ENCODE measurements around the gene CERS6. TPM values are rescaled to one million over a fixed set of nuclear protein-coding genes. Genes with fewer than 3 reads are reported as not detected.
"Not testable (repeated sequence)": the region's sequence is repeated elsewhere in the genome, so short reads cannot be mapped to it uniquely, and the experiment has no call there.

Gene CERS6
- total RNA-seq, 1 donor from 2014 or later: 22.4 TPM

GRCh38 chr2:168757223-168757622 lies 301.2 kb downstream of the CERS6 start:
- Mint-ChIP-seq H3K27ac (no peak overlapping the region), H3K27me3 (ENCODE audit: low read depth) (no peaks in the 10 kb centered on the region), H3K4me1 (ENCODE audit: low read depth) (peaks cover 10% of the 10 kb centered on the region), H3K9me3 (no peaks in the 10 kb centered on the region), H3K36me3 (ENCODE audit: low read depth) (peaks cover 3% of the 10 kb centered on the region), H3K4me3 (ENCODE audit: low read depth) (no peak overlapping the region)
- intact Hi-C loops (cut with micrococcal nuclease): no loop called here
- no peak for DNase-seq (ENCODE audit: low spot score)

- Mint-ChIP-seq H3K4me3 (ENCODE audit: low read depth) (no peak overlapping the region), H3K9me3 (no peaks in the 10 kb centered on the region), H3K27me3 (ENCODE audit: low read depth) (no peaks in the 10 kb centered on the region), H3K36me3 (ENCODE audit: low read depth) (peaks cover 3% of the 10 kb centered on the region), H3K27ac (no peak overlapping the region), H3K4me1 (ENCODE audit: low read depth) (peaks cover 10% of the 10 kb centered on the region)
- intact Hi-C loops (cut with micrococcal nuclease): loop anchor here (1.0 kb wide), 1 partner anchor 413 kb away; no protein-coding TSS in a partner anchor
- DNase-seq (ENCODE audit: low spot score): no peak
Measured at GRCh38 chr2:168758970-168759820, 303.1 kb downstream of the CERS6 start.

GRCh38 chr2:168765401-168765800 lies 309.3 kb downstream of the CERS6 start:
- intact Hi-C loops (cut with micrococcal nuclease): no loop called here
- no peak overlapping the region for H3K27ac Mint-ChIP-seq
- no peaks in the 10 kb centered on the region for H3K27me3 Mint-ChIP-seq (ENCODE audit: low read depth)
- peaks cover 3% of the 10 kb centered on the region for H3K4me1 Mint-ChIP-seq (ENCODE audit: low read depth)
- H3K9me3 Mint-ChIP-seq: no peaks in the 10 kb centered on the region
- no peak overlapping the region for H3K4me3 Mint-ChIP-seq (ENCODE audit: low read depth)
- DNase-seq (ENCODE audit: low spot score): no peak
- peaks cover 42% of the 10 kb centered on the region for H3K36me3 Mint-ChIP-seq (ENCODE audit: low read depth)

- DNase-seq (ENCODE audit: low spot score): no peak
- H3K27ac Mint-ChIP-seq: no peak overlapping the region
- intact Hi-C loops (cut with micrococcal nuclease): no loop called here
- H3K9me3 Mint-ChIP-seq: no peaks in the 10 kb centered on the region
- no peaks in the 10 kb centered on the region for H3K27me3 Mint-ChIP-seq (ENCODE audit: low read depth)
- peaks cover 3% of the 10 kb centered on the region for H3K4me1 Mint-ChIP-seq (ENCODE audit: low read depth)
- H3K4me3 Mint-ChIP-seq (ENCODE audit: low read depth): no peak overlapping the region
- H3K36me3 Mint-ChIP-seq (ENCODE audit: low read depth): peaks cover 42% of the 10 kb centered on the region
Measured at GRCh38 chr2:168766600-168766999, 310.5 kb downstream of the CERS6 start.

GRCh38 chr2:168767258-168767657 lies 311.2 kb downstream of the CERS6 start:
- Mint-ChIP-seq H3K27me3 (ENCODE audit: low read depth) (no peaks in the 10 kb centered on the region), H3K36me3 (ENCODE audit: low read depth) (peaks cover 42% of the 10 kb centered on the region), H3K4me3 (ENCODE audit: low read depth) (no peak overlapping the region), H3K27ac (no peak overlapping the region), H3K4me1 (ENCODE audit: low read depth) (peaks cover 3% of the 10 kb centered on the region), H3K9me3 (no peaks in the 10 kb centered on the region)
- intact Hi-C loops (cut with micrococcal nuclease): no loop called here
- DNase-seq (ENCODE audit: low spot score): no peak

- DNase-seq (ENCODE audit: low spot score); H3K4me3 Mint-ChIP-seq (ENCODE audit: low read depth); H3K27ac Mint-ChIP-seq; H3K4me1 Mint-ChIP-seq (ENCODE audit: low read depth); intact Hi-C loops (cut with micrococcal nuclease); H3K27me3 Mint-ChIP-seq (ENCODE audit: low read depth); H3K9me3 Mint-ChIP-seq: not testable (repeated sequence)
- H3K36me3 Mint-ChIP-seq (ENCODE audit: low read depth): peaks cover 42% of the 10 kb centered on the region
Measured at GRCh38 chr2:168768357-168768756, 312.3 kb downstream of the CERS6 start.

GRCh38 chr2:168770796-168771195 lies 314.7 kb downstream of the CERS6 start:
- H3K36me3 Mint-ChIP-seq (ENCODE audit: low read depth): peaks cover 35% of the 10 kb centered on the region
- H3K27ac Mint-ChIP-seq: no peak overlapping the region
- no peak overlapping the region for H3K4me3 Mint-ChIP-seq (ENCODE audit: low read depth)
- H3K4me1 Mint-ChIP-seq (ENCODE audit: low read depth): no peaks in the 10 kb centered on the region
- intact Hi-C loops (cut with micrococcal nuclease): no loop called here
- DNase-seq (ENCODE audit: low spot score): no peak
- no peaks in the 10 kb centered on the region for H3K9me3 Mint-ChIP-seq
- H3K27me3 Mint-ChIP-seq (ENCODE audit: low read depth): no peaks in the 10 kb centered on the region

GRCh38 chr2:168772704-168773103 lies 316.6 kb downstream of the CERS6 start:
- Mint-ChIP-seq H3K4me1 (ENCODE audit: low read depth) (no peaks in the 10 kb centered on the region), H3K9me3 (no peaks in the 10 kb centered on the region), H3K4me3 (ENCODE audit: low read depth) (no peak overlapping the region), H3K27me3 (ENCODE audit: low read depth) (no peaks in the 10 kb centered on the region), H3K36me3 (ENCODE audit: low read depth) (peaks cover 20% of the 10 kb centered on the region), H3K27ac (no peak overlapping the region)
- DNase-seq (ENCODE audit: low spot score): no peak
- intact Hi-C loops (cut with micrococcal nuclease): loop anchor here (2.0 kb wide), 1 partner anchor 148 kb away; no protein-coding TSS in a partner anchor

- intact Hi-C loops (cut with micrococcal nuclease): loop anchor here (2.0 kb wide), 1 partner anchor 148 kb away; no protein-coding TSS in a partner anchor
- no peaks in the 10 kb centered on the region for H3K9me3 Mint-ChIP-seq
- no peak overlapping the region for H3K27ac Mint-ChIP-seq
- peaks cover 16% of the 10 kb centered on the region for H3K36me3 Mint-ChIP-seq (ENCODE audit: low read depth)
- H3K27me3 Mint-ChIP-seq (ENCODE audit: low read depth): no peaks in the 10 kb centered on the region
- DNase-seq (ENCODE audit: low spot score): no peak
- no peak overlapping the region for H3K4me3 Mint-ChIP-seq (ENCODE audit: low read depth)
- H3K4me1 Mint-ChIP-seq (ENCODE audit: low read depth): no peaks in the 10 kb centered on the region
Measured at GRCh38 chr2:168773128-168773527, 317.1 kb downstream of the CERS6 start.

- DNase-seq (ENCODE audit: low spot score): peak; percentile 30
- Mint-ChIP-seq H3K27ac (no peak overlapping the region), H3K4me1 (ENCODE audit: low read depth) (no peaks in the 10 kb centered on the region), H3K4me3 (ENCODE audit: low read depth) (no peak overlapping the region), H3K9me3 (no peaks in the 10 kb centered on the region), H3K27me3 (ENCODE audit: low read depth) (no peaks in the 10 kb centered on the region), H3K36me3 (ENCODE audit: low read depth) (peaks cover 13% of the 10 kb centered on the region)
- intact Hi-C loops (cut with micrococcal nuclease): loop anchor here (2.0 kb wide), 1 partner anchor 147 kb away; no protein-coding TSS in a partner anchor
Measured at GRCh38 chr2:168773719-168774521, 317.8 kb downstream of the CERS6 start.

GRCh38 chr2:168775837-168776236 lies 319.8 kb downstream of the CERS6 start:
- Mint-ChIP-seq H3K27me3 (ENCODE audit: low read depth) (no peaks in the 10 kb centered on the region), H3K27ac (no peak overlapping the region), H3K4me1 (ENCODE audit: low read depth) (no peaks in the 10 kb centered on the region), H3K36me3 (ENCODE audit: low read depth) (peaks cover 3% of the 10 kb centered on the region), H3K4me3 (ENCODE audit: low read depth) (no peak overlapping the region), H3K9me3 (no peaks in the 10 kb centered on the region)
- DNase-seq (ENCODE audit: low spot score): no peak
- intact Hi-C loops (cut with micrococcal nuclease): no loop called here

- no peak overlapping the region for H3K27ac Mint-ChIP-seq
- H3K9me3 Mint-ChIP-seq: no peaks in the 10 kb centered on the region
- H3K27me3 Mint-ChIP-seq (ENCODE audit: low read depth): peaks cover 3% of the 10 kb centered on the region
- H3K36me3 Mint-ChIP-seq (ENCODE audit: low read depth): no peaks in the 10 kb centered on the region
- H3K4me1 Mint-ChIP-seq (ENCODE audit: low read depth): no peaks in the 10 kb centered on the region
- no peak for DNase-seq (ENCODE audit: low spot score)
- no peak overlapping the region for H3K4me3 Mint-ChIP-seq (ENCODE audit: low read depth)
- intact Hi-C loops (cut with micrococcal nuclease): no loop called here
Measured at GRCh38 chr2:168780669-168781071, 324.6 kb downstream of the CERS6 start.

All from activated T-helper 2 cell treated with anti-CD3 and anti-CD28 coated beads, Interferon-gamma antibody, Interleukin-2, Interleukin-4, amounts not matched to agents 10 μg/mL and 5 μg/mL and 100 μg/mL, durations not matched to agents 14 hours and 24 hours and 36 hours (primary cell).